Endothelial cell of umbilical vein (primary cell): ENCODE results near the gene HTRA3. TPM values are rescaled to one million over a fixed set of nuclear protein-coding genes. Genes with fewer than 3 reads are reported as not detected.

ENCODE experiments used
- BruUV-seq: library from RNA; stranded (reverse); fragments of 400-500 nt; replicated peaks from 2 replicates; lab custom pipeline; 2021; lab: Mats Ljungman, UMichigan
- CTCF ChIA-PET: fragments of 300-600, 350-600 bp; sonication (Branson Sonifier 250); formaldehyde crosslinking; loops from one replicate; lab custom pipeline; 2021; ENCODE audit warnings: antibody characterized with exemption, inconsistent platforms; lab: Charles Lee
- POLR2A ChIA-PET: fragments of 300-600, 350-600 bp; sonication (Branson Sonifier 250); formaldehyde crosslinking; loops from one replicate; lab custom pipeline; 2021; ENCODE audit warnings: antibody characterized with exemption, inconsistent platforms; lab: Charles Lee
- DNase-seq: peaks from one replicate; pipeline ENCODE4 v3.0.0-alpha.2; 2011; ENCODE audit warnings: low read depth, low spot score
- FAIRE-seq: peaks from 2 replicates; lab custom pipeline; 2011; peaks lifted over from hg19 to GRCh38; lab: Jason Lieb, UNC
- H2AFZ ChIP-seq: 2 replicates; pipeline ENCODE4 v1.6.0; 2012; ENCODE audit warnings: low read depth, low read length, control low read depth, inconsistent platforms
- H3K27ac ChIP-seq: 2 replicates; pipeline ENCODE4 v1.5.1; 2011; ENCODE audit warnings: low read depth, mild to moderate bottlenecking, control low read depth, low read length, moderate library complexity; ENCODE audit not compliant: insufficient read depth
- H3K27me3 ChIP-seq, 2 experiments: 2 replicates each; pipeline versions ENCODE4 v1.6.0 to v1.6.1; 2011; ENCODE audit warnings: low read length in 2 of 2, mixed read lengths in 1 of 2; ENCODE audit not compliant: control insufficient read depth in 2 of 2, insufficient read depth in 2 of 2
- H3K36me3 ChIP-seq, 2 experiments: 2 replicates in 1 of 2; 3 replicates in 1 of 2; pipeline ENCODE4 v1.5.1; 2011; ENCODE audit warnings: low read length in 2 of 2, mild to moderate bottlenecking in 1 of 2, moderate library complexity in 1 of 2; ENCODE audit not compliant: control insufficient read depth in 2 of 2, insufficient read depth in 2 of 2; ENCODE audit errors: extremely low read depth in 1 of 2
- H3K4me1 ChIP-seq: 3 replicates; pipeline ENCODE4 v1.5.1; 2011; ENCODE audit warnings: mild to moderate bottlenecking, low read length; ENCODE audit not compliant: control insufficient read depth, insufficient read depth; ENCODE audit errors: extremely low read depth
- H3K4me2 ChIP-seq: 2 replicates; pipeline ENCODE4 v1.6.1; 2011; ENCODE audit warnings: low read length, control low read depth, mixed read lengths; ENCODE audit not compliant: insufficient read depth
- H3K4me3 ChIP-seq, 3 experiments: fragments of 200-600 bp in 1 of 3; sonication (generic), shearing (Covaris generic) in 1 of 3; replicated peaks in 1 of 3; 2 replicates each; pipeline ENCODE4 v1.5.1; 2011 to 2016; ENCODE audit warnings: control low read depth in 3 of 3, low read length in 3 of 3, mild to moderate bottlenecking in 2 of 3, inconsistent platforms in 1 of 3, low read depth in 1 of 3, moderate library complexity in 1 of 3; ENCODE audit not compliant: insufficient read depth in 1 of 3
- H3K79me2 ChIP-seq: 2 replicates; pipeline ENCODE4 v1.6.0; 2012; ENCODE audit warnings: low read length, inconsistent platforms; ENCODE audit not compliant: control insufficient read depth, insufficient read depth
- H3K9ac ChIP-seq: replicated peaks from 2 replicates; pipeline ENCODE3; 2011; ENCODE audit warnings: low read length, control low read depth; ENCODE audit not compliant: insufficient read depth; ENCODE audit errors: extremely low read depth
- H3K9me1 ChIP-seq: replicated peaks from 3 replicates; pipeline ENCODE4 v1.6.0; 2011; ENCODE audit warnings: mild to moderate bottlenecking, low read length; ENCODE audit not compliant: control insufficient read depth, insufficient read depth; ENCODE audit errors: extremely low read depth
- H3K9me3 ChIP-seq: replicated peaks from 2 replicates; pipeline ENCODE4 v1.5.1; 2012; ENCODE audit warnings: low read length, inconsistent platforms; ENCODE audit not compliant: control insufficient read depth, insufficient read depth
- H4K20me1 ChIP-seq: replicated peaks from 2 replicates; pipeline ENCODE3; 2011; ENCODE audit warnings: mild to moderate bottlenecking, low read length; ENCODE audit not compliant: control insufficient read depth, insufficient read depth; ENCODE audit errors: extremely low read depth
- CTCF ChIP-seq, 2 donors: IDR thresholded peaks; 1 replicate in 1 of 2; 2 replicates in 1 of 2; pipeline ENCODE4 v1.5.1; 2011; ENCODE audit warnings: low read length in 2 of 2, mild to moderate bottlenecking in 2 of 2, moderate library complexity in 2 of 2, control low read depth in 1 of 2, inconsistent platforms in 1 of 2, low read depth in 1 of 2; ENCODE audit not compliant: insufficient read depth in 1 of 2; ENCODE audit errors: extremely low read depth in 1 of 2
- EZH2 ChIP-seq: IDR thresholded peaks from 2 replicates; pipeline ENCODE4 v1.6.1; 2012; ENCODE audit warnings: borderline replicate concordance, low read depth, mild to moderate bottlenecking, moderate library complexity, low read length, inconsistent platforms; ENCODE audit not compliant: severe bottlenecking
- FOS ChIP-seq: IDR thresholded peaks from 2 replicates; pipeline ENCODE4 v1.6.1; 2011; ENCODE audit warnings: mild to moderate bottlenecking, low read length, moderate library complexity, borderline replicate concordance; ENCODE audit not compliant: insufficient read depth
- GATA2 ChIP-seq: IDR thresholded peaks from 2 replicates; pipeline ENCODE4 v1.7.0; 2011; ENCODE audit warnings: low read depth, mild to moderate bottlenecking, moderate library complexity, mixed read lengths, low read length; ENCODE audit not compliant: insufficient read length, insufficient read depth
- JUN ChIP-seq: IDR thresholded peaks from 2 replicates; pipeline ENCODE4 v1.6.1; 2011; ENCODE audit warnings: borderline replicate concordance, low read depth; ENCODE audit not compliant: insufficient read length, insufficient read depth
- MAX ChIP-seq: IDR thresholded peaks from 2 replicates; pipeline ENCODE4 v1.6.1; 2011; ENCODE audit not compliant: insufficient read depth, insufficient read length
- MYC ChIP-seq: IDR thresholded peaks from one replicate; pipeline ENCODE4 v1.6.1; 2011; ENCODE audit warnings: mild to moderate bottlenecking, low read depth, low read length
- POLR2A ChIP-seq: IDR thresholded peaks from 2 replicates; pipeline ENCODE4 v1.6.1; 2012; ENCODE audit warnings: low read depth, mild to moderate bottlenecking, control low read depth, low read length
- POLR2AphosphoS5 ChIP-seq: IDR thresholded peaks from 2 replicates; pipeline ENCODE4 v1.6.1; 2012; ENCODE audit warnings: low read depth, mild to moderate bottlenecking, control low read depth, low read length, moderate library complexity; ENCODE audit not compliant: insufficient read depth
- dilution Hi-C: fragments of 300-500 bp; cut with MboI; formaldehyde crosslinking; loops from one replicate; pipeline ENCODE4 v1.15.0; 2019; ENCODE audit warnings: low sequenced_read_pairs; ENCODE audit not compliant: extremely low pct_ligation_motif_present
- intact Hi-C: fragments of 100-400 bp; cut with micrococcal nuclease; formaldehyde crosslinking; loops from one replicate; pipeline ENCODE4 v1.10.0; 2022
- polyA plus RNA-seq, 4 experiments: library from polyadenylated mRNA; depleted of rRNA in 3 of 4; stranded (reverse) in 3 of 4; unstranded in 1 of 4; fragments of >200 nt; gene quantifications; 2 replicates each; pipeline versions ENCODE4 v1.2.1 to v1.2.3, GENCODE V29; 2011 to 2012; ENCODE audit warnings: missing spikeins in 1 of 4
- total RNA-seq: library from RNA; stranded (reverse); gene quantifications from 2 replicates; pipeline ENCODE4 v1.2.3, GENCODE V29; 2021

HTRA3 gene
- total and polyA plus RNA-seq, 2 donors (not counting 3 experiments of a cell fraction or from before 2014, with no cell fraction given), result 9.0 to 12.0 TPM

DNA sequence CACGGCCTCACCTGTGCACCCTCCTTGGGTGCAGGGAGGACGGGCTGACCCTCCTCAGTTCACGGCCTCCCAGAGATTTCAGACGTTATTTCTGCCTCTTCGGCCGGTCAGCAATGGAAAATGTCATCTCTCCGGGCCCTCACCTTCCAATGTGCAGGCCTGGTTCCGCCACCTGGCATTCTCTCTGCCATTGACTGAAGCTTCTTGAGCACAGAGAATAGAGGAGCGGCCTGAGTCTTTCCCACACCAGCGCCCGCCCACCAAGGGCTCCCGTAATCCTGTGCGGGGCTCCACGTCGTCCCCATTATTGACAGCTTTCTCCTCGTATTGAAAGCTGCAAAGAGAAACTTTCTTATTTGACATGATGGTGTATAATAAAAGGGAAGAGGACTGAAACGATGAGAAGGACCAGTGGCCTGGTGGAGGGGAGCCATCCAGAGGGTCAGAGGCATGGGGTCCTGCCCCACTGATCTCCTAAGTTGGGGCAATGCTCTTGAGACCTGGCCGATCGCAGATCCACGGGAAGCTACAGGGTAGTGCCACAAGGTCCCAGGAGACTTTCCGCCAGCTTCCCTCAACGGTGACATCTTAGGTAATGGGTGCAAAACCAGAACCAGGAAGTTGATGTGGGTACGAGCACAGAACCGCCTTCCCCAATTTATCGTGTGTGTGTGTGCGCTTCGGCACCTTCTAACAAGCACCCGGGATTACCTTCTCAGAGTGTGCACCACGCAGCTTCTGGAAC lies 20.6 kb downstream of the HTRA3 start:
- FAIRE-seq, result no peak
- CTCF ChIA-PET, result interaction anchor here (1.0 to 2.0 kb wide), 4 partner anchors 9 to 23 kb away, joined by 3 to 5 read pairs (median 4); no protein-coding TSS in a partner anchor
- BruUV-seq, result no TSS peak

More for the DNA sequence above, 20.6 kb downstream of the HTRA3 start:
- no peak overlapping the region for H2AFZ ChIP-seq
- H3K9ac ChIP-seq, result no peak overlapping the region
- no peak overlapping the region for H3K27ac ChIP-seq
- H3K4me1 ChIP-seq, result no peaks in the 10 kb centered on the region
- H3K79me2 ChIP-seq, result no peaks in the 10 kb centered on the region
- dilution Hi-C loops, result no loop called here
- no peak overlapping the region for H3K4me3 ChIP-seq
- POLR2A ChIA-PET, result no interaction called here
- intact Hi-C loops, result no loop called here
- no peak overlapping the region for H3K4me2 ChIP-seq
- no peaks in the 10 kb centered on the region for H3K36me3 ChIP-seq
- no peaks in the 10 kb centered on the region for H4K20me1 ChIP-seq
- TF ChIP-seq POLR2AphosphoS5 (no peak), MYC (no peak), GATA2 (no peak), POLR2A (no peak), EZH2 (no peak), FOS (no peak), MAX (no peak), CTCF (IDR thresholded peaks at IDR 0.05; ENCODE audit: extremely low read depth in 1 of 2, insufficient read depth in 1 of 2, low read depth in 1 of 2, low read length in 2 of 2) (no peak), JUN (no peak)
- no peaks in the 10 kb centered on the region for H3K9me3 ChIP-seq
- H3K9me1 ChIP-seq, result no peaks in the 10 kb centered on the region
- H3K27me3 ChIP-seq, result no peaks in the 10 kb centered on the region
- DNase-seq, result no peak
